GM19240 (cell line): ENCODE data around the gene ZNF180.
"Not testable (repeated sequence)": the region's sequence is repeated elsewhere in the genome, so short reads cannot be mapped to it uniquely, and the experiment has no call there.

Source experiments
- DNase-seq: peaks from one replicate; pipeline ENCODE4 v3.0.0; 2011; ENCODE audit warnings: low spot score; ENCODE audit not compliant: insufficient read length

Gene ZNF180

DNA sequence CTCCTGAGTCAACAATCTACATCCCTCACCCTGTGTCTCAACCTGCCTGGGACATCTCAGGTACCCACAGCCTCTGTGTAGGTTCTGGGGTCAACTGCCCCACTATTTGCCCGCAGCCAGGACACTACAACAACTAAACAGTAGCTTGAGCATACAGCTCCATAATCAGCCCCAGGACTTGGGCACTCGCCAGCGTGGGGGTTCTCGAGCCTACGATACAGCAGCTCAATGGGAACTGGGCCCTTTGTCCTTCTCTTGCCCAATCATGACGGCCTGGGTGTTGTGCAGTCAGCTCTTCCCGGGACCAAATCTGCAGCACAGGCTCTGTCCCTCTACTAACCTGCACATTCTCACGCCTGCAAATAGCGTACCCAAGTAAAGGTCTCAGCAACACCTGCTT, 1.3 kb downstream of the ZNF180 start:
- no peak for DNase-seq

- no peak for DNase-seq
Measured at GRCh38 chr19:44496711-44497110, 3.6 kb downstream of the ZNF180 start.

DNA sequence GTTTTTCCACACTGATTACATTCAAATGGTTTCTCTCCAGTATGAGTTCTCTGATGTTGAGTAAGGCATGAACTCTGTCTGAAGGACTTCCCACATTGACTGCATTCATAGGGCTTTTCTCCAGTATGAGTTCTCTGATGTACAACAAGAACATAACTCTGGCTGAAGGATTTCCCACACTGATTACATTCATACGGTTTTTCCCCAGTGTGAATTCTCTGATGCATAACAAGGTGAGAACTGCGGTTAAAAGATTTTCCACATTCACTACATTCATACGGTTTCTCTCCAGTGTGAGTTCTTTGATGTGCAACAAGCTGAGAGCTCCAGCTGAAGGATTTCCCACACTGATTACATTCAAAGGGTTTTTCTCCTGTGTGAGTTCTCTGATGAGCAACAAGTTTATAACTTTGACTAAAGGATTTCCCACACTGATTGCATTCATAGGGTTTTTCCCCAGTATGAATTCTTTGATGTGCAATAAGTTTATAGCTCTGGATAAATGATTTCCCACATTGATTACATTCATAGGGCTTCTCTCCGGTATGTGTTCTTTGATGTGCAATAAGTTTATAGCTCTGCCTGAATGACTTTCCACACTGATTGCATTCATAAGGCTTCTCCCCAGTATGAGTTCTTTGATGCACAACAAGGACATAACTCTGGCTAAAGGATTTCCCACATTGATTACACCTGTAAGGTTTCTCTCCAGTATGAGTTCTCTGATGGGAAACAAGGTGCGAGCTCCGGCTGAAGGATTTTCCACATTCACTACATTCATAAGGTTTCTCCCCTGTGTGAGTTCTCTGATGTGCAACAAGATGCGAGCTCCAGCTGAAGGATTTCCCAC, 23.5 kb downstream of the ZNF180 start:
- DNase-seq, result no peak

- DNase-seq, result not testable (repeated sequence)
Measured at GRCh38 chr19:44468730-44469129, 31.6 kb downstream of the ZNF180 start.

GRCh38 chr19:44462600-44463286, 37.6 kb downstream of the ZNF180 start:
- not testable (repeated sequence) for DNase-seq

DNA sequence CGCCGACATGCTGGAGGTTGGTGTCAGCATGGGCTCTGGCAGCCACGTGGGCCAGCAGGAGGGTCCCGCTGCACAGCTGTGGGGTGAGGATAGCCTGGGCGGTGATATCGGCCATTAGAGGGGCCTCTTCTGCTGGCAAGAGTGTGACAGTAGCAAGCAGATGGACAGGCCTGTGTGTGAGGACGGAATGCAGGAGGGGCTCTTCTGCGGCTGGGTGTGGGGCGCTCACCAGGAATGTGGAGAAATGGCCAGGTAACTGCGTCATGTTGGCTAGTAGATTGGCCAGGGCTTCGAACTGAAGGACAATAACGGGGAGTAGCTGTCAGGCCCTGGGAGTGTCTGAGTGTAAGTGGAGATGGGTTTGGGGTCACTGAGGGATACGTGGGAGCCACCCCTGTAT, 44.3 kb downstream of the ZNF180 start:
- not testable (repeated sequence) for DNase-seq

DNA sequence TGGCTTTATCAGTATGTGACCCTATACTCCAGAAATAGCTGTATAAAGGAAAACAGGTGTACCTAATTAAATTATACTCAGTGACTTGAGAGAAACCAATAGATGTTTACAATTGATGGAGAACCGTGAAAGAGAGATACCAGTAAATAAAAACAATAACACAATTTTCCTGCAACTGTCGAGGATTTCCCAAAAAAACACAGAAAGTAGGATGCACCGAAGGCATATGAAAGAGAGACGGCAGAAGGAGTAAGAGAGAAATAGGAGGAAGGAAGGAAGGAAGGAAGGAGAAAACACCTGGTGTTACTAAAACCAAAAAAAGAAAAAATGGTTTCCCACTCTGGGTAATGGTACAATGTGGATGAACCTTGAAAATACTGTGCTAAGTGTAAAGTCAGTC, 45.2 kb downstream of the ZNF180 start:
- no peak for DNase-seq

GRCh38 chr19:44452367-44452766, 48.0 kb downstream of the ZNF180 start:
- no peak for DNase-seq

- DNase-seq, result no peak
Measured at GRCh38 chr19:44451687-44452086, 48.6 kb downstream of the ZNF180 start.

GRCh38 chr19:44447916-44448674, 52.2 kb downstream of the ZNF180 start, which contains the start of gene ZNF229:
TSS of gene ZNF229 (minus strand) at chr19:44448472. CDS start at chr19:44442847, 5,625 bp downstream.
- peak; percentile 45 for DNase-seq

DNA sequence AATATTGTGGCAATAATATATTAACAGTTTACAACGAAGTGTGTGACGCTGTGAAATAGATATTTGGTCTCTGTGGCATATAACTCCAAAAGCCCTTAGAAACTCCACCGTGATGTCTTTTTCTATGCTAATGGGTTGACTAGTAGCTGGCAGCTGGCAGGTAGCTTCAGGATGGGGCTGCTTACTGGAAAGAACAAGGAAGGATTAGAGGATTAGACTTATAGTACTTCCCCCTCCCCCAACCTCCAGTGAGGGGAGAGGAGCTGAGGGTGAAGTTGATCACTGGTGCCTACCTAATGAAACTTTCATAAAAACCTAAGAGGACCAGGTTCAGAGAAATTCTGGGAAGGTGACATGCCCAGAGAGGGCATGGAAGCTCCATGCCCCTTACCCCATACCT, 61.9 kb downstream of the ZNF180 start:
- no peak for DNase-seq

- no peak for DNase-seq
Measured at GRCh38 chr19:44435441-44435840, 64.9 kb downstream of the ZNF180 start.

DNA sequence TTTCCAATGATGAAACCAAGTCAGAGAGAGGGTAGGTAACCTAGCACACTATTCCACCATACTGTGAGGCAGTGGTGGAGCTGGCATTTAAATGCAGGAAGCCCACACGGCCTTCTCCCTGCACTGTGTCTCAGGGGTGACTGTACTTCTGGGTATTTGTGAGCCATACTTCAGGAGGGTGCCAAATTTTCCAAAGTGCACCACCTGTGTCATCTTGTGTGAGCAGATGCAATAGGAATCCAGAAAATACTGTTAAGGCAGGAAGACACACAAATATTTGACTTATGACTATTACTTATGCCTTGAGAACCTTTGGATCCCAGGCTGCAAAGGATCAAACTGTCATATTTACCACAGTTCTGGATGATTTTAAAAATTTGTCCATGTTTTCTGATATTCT, 69.4 kb downstream of the ZNF180 start:
- no peak for DNase-seq
